GM19372 (cell line): ENCODE results near the gene TOX3.

ENCODE experiments used
- ATAC-seq: cut with Tn5 transposase; IDR thresholded peaks from one replicate; pipeline ENCODE4 v1.9.1; 2021; ENCODE audit warnings: mild to moderate bottlenecking, low read depth, moderate library complexity; ENCODE audit not compliant: unreplicated experiment

Gene TOX3

DNA sequence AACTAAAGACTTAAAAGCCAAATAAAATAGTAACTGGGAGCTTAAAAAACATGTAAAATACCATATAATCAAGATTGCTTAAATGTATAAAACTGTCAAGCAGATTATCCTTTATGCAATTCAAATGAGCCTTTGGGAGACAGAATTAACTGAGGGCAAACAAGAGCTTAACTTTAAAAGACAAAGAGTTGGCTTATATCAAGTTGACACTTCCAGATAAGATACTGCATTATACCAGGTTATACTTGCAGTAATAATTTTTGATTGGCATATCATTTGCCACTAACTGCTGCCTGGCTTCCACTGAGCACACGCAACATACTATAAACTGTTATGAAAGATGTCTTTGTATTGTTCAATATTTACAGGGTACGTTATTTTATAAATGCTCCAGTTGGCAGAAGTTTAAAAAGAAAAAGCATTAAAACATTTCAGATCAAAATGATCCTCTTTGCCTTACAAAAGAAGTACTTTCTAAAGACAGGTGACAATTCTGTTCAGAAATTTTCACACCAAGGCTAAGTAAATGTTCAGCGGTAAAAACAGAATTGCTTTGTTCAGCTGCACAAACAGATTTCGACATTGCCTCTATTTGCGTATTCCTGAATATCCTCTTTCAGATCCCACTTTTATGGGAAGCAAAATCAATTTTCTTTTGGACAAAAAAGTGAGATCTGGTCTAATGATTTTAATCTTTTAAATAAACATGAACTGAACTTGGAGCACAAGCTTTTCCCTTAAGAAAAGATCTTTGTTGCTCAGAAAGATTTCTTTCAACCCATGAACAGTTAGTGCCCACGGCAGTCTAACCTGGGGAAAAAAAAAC lies 50.7 kb downstream of the TOX3 start:
- ATAC-seq: no peak

DNA sequence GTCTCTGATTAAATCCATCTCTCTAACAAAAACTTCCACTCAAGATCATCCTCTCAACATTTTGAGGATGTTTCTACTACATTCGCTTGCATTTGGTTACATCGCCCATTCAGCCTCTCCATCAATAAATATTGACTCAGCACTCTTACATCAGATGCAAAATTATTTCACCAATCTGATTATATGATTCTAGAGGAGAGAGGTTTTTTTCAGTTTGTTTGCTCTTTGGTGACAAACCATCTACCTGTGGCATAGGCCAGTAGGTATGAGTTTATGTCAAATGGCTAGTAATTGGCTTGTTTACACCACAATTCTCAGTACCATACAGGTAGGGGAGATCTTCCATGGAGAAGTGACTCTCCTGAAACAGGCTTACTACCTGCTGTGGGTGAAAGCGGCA lies 52.3 kb downstream of the TOX3 start:
- ATAC-seq: no peak

DNA sequence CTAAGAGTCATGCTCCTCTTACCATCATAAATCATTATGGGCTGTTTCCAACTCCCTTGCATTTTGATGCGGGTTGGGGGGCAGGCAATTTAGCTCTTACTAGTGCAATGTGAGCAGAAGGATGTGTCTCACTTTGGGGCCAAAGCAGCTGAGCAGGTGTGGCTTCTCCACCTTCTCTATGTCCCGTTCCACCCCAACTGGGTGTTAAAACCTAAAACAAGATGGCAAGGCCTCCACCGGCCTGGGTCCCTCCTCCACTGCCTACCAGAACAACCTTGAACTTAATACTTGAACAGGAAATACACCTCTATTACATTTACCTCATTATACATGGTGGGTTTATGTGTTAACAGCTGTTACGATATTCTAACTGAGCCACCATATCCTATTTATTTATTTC lies 52.8 kb downstream of the TOX3 start:
- ATAC-seq: no peak

DNA sequence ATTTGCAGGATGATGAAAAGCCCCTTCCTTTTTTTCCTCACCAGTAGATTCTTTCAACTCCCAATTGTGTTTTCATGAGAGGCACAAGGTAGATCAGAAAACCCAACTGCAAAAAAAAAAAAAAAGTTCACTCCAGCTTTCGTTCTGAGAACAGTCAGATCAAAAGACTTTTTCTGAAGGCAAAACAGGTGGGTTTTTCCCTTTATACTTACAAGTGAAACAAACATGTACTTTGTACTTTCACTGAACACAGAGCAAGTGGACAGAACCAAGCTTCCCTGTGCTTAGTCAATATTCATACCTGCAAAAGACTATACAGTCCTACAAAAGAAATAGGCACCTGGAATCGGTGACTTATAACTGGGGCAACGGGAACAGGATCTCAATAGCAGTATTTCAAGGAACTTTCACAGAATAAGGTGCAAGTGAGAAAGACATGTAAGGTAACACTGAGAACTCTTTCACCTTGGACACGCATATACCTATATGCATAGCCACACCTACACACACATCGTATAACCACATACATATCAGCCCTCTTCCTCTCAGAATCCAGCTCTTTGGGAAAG lies 54.1 kb downstream of the TOX3 start:
- no peak for ATAC-seq

DNA sequence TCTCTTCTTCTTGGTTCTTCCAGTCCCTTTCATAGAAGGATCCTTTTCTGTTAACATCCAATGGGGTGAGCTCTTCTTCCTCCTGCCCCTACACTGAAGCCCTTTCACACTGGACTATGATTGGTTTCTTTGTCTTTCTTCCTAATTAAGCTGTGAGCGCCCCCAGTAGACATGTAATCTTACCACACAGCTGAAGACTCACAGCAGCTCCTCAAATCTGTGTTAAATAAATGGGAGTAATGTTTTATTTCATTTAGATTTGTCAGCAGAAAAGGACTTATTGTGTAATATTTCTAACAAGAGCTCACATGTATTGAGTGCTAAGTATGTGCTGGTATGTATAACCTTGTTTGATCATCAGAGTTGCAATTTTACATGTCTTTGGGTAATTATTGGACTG lies 55.7 kb downstream of the TOX3 start:
- ATAC-seq: no peak

DNA sequence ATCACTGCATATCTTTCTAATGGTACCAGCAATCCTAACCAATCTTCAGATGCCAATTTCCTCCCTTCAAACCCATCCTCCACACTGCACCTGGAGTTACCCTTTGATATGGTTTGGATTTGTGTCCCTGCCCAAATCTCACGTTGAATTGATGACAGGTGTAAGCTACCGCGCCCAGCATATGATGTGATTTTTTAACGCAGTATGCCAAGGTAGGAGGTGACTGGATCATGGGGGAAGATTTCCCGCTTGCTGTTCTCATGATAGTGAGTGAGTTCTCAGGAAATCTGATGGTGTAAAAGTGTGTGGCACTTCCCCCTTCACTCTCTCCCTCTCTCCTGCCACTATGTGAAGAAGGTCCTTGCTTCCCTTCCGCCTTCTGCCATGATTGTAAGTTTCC lies 57.0 kb downstream of the TOX3 start:
- no peak for ATAC-seq

DNA sequence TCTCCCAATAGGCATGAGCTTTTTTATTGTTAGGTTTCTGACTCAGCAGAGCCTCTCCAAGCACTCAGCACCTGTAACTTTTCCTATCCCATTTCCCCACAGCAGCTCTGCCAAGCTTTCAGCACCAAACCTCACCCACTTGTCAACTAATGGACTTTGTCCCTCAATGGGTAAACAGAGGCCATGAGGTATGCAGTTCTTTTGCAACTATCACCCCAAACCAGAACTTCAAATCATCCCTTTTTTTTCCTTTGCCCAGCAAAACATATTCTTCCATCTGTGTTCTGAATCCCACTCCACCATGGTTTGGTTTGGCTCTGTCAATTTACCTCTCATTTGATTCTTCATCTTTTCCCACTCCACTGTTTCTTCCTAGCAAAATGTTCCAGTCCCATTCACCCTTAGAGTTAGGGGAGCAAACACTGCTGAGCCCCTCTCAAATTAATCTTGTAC lies 58.1 kb downstream of the TOX3 start:
- ATAC-seq: no peak

DNA sequence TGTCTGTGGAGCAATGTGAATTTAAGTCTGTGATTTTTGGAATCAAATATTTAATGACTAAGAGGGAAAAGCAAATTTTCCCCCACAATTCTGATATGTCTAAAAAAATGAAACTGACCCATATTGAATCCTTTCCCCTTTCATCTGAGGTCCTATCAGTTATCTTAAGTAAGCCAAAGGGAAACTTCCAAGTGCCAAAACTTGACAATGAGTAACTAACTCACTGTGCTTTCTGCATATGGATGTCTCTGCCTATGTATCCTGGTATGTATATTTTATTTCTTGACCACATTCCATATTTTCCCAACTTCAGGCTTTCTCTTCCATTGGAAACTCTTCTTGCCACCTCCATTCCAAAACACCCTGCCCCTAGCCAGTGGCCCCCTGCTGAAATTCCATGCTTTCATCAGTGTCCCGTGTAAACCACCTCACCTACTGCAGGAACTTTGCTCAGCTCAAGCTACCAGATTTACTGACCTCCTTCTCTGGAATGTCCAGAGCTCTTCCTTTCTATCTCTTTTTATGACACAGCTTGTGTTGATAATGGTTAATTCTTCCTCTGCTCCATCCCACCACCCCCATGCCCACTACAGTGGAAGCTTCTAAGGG lies 59.0 kb downstream of the TOX3 start:
- no peak for ATAC-seq

DNA sequence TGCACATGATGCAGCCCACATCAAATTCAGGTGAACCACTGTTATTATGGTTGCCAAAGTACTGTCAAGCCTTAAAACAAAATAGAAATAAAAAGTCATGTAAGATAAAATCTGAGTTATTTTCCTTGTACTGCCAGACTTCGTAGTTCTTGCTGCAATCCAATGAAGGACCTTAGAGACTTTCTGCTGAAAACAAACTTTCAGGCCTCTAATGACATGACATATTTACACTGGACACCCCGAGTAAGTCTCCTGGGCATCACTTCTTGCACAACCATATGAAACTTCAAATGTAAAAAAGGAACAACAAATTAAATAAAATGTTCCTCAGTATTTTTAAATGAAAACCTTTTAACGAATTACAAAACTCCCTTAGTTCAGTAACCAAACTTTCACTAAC lies 66.7 kb downstream of the TOX3 start:
- ATAC-seq: no peak

DNA sequence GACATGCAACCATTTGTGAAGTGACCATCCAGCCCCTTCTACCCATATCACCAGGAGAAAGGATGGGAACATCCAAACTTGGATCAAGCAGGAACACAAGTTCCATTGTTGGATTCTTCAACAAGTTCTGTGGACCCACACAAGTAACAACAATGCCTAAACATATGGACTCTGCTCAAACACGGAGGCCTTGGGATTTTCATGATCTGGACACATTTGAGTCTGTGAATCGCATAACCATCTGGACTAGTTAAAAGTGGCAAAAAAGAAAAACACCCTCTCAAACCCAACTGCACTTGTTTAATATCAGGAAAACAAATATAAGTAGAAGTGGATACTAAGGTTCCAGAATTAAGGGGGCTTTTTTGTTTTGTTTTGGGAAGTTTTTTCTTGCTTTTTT lies 70.8 kb downstream of the TOX3 start:
- no peak for ATAC-seq

DNA sequence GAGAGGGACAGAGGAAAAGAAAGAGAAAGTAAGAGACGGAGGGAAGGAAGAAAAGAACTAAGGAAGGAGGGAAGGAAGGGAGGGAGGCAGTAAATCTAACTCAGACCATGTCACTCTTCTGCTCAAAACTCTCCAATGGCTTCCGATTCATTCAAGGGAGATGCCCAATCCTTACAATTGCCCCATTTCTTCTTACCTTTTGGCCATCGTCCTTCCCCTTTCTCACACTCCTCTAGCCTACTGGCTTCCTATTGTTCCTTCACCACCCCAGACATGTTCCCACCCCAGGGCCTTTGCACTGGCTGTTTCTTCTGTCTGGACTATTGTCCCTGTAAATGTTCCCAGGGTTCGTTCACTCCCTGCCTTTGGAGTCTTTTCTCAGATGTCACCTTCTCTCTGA lies 72.3 kb downstream of the TOX3 start:
- ATAC-seq: no peak

DNA sequence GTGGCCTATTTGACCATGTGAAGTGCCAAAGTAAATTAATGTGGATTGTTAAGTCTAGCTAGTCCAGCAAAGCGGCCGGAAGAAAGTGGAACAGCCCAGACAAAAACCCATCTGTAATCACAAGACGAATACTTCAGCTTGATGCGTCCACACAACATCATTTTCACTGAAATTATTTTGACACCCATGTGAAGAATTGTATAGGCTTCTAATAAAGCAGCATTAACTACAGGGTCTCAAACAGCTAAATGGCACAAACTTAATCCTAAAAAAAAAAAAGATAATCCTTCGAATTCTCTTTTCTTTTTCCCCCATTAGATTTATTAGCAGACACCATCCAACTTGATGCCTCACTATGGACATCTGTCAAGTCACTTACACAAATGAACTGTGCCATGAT lies 73.8 kb downstream of the TOX3 start:
- no peak for ATAC-seq

DNA sequence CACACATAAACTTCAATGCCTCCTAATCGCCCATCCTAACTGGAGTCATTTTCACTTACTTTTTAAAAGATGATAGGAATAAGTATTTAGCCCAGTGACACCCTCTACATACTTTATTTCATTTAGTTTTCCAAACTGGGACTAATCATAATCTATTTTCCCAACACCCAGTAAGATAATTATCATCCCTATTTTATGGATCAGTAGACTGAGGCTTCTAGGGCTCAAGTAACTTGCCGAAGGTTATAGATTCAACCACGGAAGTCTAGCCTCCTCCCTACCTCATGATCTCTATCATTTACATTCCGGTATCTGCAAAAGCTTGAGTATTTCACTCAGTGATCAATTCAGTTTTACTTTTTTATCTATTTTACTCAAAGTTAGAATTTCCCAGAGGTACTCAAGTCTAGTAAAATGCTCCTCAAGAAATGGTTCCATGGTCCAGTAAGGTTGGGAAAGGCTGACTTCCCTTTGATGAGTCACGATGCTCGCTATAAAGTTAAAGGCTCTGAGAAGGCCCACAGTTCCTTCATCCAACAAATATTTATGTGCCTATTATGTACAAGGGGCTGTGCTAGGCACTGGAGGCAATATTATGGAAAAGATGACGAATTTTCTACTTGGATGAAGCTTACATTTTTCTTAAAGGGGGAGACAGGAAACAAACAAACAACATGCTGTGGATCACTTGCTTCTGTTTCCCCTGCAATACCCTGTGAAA lies 75.1 kb downstream of the TOX3 start:
- ATAC-seq: no peak

DNA sequence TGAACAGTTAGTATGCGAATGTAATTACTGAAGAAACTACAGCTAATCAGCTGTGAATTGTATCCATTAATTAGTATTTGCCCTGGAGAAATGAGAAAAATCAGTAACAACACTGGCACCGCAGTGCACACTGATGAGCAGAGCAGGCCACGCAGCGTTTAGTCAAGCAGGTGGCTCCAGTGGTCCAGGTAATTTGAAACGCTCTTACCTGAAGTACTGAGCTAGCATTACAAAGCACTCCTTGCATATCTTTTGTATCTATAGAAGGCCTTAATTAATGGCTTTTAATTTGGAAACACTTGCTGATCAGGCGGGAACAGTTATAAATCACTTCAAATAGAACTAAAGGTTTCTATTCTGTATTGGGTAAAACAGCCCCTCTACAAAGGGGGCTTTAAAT lies 76.4 kb downstream of the TOX3 start:
- ATAC-seq: no peak

DNA sequence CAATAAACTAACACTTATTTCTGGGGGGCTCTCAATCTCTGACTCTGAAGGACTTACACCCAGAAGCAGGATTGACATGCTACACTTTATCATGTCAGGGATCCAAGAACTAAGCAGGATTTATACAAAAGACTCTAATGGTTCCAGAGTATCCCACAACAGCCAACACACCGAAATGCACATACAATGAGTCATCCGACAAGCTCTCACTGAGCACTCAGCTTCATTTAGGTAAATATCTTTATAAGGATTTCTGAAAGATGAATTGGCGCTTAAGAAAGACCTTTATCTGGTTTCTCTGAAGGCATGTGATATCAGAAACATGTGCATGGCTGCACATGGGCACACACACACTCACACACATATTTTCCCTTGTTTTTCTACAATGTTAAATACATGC lies 77.2 kb downstream of the TOX3 start:
- no peak for ATAC-seq

DNA sequence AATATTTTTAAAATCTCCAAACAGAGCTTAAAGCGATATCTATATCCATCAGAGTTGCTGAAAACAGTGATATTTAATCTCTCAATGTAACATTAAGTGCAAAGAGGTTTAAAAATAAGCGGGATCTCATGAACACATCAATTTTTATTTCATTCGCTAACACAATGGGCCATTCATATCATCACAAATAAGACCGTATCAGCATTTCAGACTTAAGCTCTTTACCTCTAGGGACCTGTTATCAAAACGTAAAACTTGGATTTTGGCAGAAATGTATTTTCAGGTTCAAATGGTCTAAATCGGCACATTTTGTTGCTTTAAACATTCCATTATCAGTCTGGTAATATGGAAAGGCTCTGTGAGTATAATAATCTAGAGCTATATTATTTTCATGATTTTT lies 77.9 kb downstream of the TOX3 start:
- no peak for ATAC-seq

DNA sequence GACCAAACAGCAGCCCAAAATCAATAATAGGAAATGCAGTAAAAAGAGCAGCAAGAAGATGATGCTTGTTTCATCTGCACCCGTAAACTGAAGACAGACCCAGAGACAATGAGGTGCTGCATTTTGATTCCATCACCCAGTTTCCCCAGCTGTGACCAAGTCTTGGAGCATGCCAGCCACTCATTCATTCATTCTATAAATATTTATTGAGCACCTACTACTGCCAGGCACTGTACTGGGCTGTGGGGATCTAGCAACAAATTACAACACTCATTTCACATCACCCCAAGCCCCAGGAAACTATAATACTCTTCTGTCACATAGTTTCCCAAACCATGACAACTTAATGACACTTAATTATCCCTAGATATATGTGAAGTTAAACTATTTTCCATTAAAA lies 79.2 kb downstream of the TOX3 start:
- ATAC-seq: no peak

DNA sequence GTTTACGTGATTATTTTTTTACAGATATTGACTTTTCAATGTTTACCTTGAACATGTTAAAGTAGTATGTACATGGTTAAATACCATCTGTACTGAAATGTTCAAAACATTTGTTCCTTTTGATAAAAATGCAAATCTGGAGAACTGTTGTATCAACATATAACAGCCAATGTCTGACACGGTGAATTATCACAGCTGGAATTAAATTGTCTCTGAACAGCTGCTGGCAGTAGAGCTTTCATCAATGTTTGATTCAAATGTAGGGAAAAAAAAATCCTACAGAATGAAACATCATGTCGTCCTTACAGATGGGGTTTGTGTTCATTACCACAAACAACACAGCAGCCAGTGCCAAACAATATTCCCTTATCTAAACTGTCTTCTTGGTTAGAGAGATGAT lies 79.9 kb downstream of the TOX3 start:
- ATAC-seq: no peak

DNA sequence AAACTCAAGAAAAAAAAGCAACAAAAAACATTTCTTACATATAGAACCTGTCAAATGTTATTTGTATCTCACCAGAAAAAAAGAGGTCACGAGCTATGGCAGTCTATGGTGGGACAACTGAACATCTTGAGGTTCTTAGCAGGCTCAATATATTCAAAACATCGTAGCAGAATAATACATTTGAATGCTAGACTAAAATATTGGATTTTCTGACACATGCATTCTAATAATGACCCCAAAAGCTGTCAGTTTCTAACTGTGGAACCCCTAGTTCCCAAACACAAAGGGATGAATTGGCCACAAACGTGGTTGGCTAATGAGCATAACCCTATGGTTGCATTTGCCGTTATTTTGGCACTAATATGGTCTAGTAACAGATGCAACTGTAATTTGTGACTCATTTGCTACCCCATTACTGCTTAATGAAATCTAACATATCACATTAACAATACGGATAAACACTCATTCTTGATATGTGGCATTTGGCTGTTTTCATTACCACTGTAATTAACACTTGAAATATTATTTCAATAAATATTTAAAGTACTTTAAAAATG lies 81.2 kb downstream of the TOX3 start:
- ATAC-seq: no peak

DNA sequence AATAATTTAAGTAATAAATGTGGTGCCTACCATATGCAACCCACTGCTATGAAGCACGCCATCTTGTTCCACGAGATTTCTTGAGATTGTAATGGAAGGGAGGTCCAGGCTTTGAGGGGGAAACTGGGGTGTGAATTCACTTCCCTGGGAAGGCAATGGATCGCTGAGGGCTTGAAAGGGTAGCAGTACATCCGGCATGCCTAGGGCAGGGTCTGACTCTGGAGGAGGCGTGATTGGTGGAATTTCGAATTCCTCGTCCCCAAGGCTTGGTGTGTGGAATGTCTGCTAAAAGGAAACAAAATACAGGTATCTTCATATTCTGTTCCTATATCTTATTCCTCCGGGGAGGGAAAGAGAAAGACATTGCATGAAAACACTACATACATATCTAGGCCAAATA lies 83.0 kb downstream of the TOX3 start:
- no peak for ATAC-seq

DNA sequence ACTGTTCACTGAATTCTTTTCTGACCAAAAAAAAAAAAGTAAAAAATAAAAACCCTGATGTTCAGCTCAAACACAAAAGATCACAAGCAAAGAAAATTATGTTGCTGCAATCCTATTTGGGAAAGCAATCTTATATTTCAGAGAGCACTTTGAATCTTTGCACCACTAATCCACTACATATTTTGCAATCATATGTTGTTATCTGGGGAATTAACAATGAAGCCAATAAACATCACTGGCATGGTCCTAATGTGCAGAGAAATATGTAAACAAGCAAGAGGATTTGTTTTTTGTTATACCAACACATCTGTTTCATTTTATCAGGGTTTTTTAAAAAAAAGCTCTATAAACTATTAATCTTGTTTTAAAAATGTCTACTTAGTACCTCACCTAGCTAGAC lies 84.1 kb downstream of the TOX3 start:
- no peak for ATAC-seq
